Glutamatergic neuron (in vitro differentiated cells): ENCODE data around the gene PECR. TPM values are rescaled to one million over a fixed set of nuclear protein-coding genes. Genes with fewer than 3 reads are reported as not detected.
A peak's percentile ranks its signal among the peaks of the same experiment; 100 is the strongest.
"Not testable (repeated sequence)": the region's sequence is repeated elsewhere in the genome, so short reads cannot be mapped to it uniquely, and the experiment has no call there.

ENCODE experiments used
- DNase-seq: peaks from one replicate; pipeline ENCODE4 v3.0.0; 2022
- H3K27ac Mint-ChIP-seq: one replicate; pipeline ENCODE4 v1.8.0; 2020; ENCODE audit warnings: mild to moderate bottlenecking, mixed read lengths, inconsistent platforms; ENCODE audit not compliant: unreplicated experiment
- H3K27me3 Mint-ChIP-seq: one replicate; pipeline ENCODE4 v1.8.0; 2020; ENCODE audit warnings: mild to moderate bottlenecking, moderate library complexity, mixed read lengths, inconsistent platforms; ENCODE audit not compliant: unreplicated experiment
- H3K36me3 Mint-ChIP-seq: one replicate; pipeline ENCODE4 v1.8.0; 2020; ENCODE audit warnings: mild to moderate bottlenecking, mixed read lengths, inconsistent platforms; ENCODE audit not compliant: unreplicated experiment
- H3K4me1 Mint-ChIP-seq: one replicate; pipeline ENCODE4 v1.8.0; 2020; ENCODE audit warnings: mild to moderate bottlenecking, low read depth, mixed read lengths, inconsistent platforms; ENCODE audit not compliant: unreplicated experiment
- H3K4me3 Mint-ChIP-seq: one replicate; pipeline ENCODE4 v1.8.0; 2020; ENCODE audit warnings: mild to moderate bottlenecking, mixed read lengths, inconsistent platforms; ENCODE audit not compliant: unreplicated experiment
- H3K9me3 Mint-ChIP-seq: one replicate; pipeline ENCODE4 v1.8.0; 2020; ENCODE audit warnings: mild to moderate bottlenecking, moderate library complexity, mixed read lengths, inconsistent platforms; ENCODE audit not compliant: unreplicated experiment
- total RNA-seq: library from RNA; stranded (reverse); fragmentation: NEBNext Ultra II Directional; extraction: Animal tissue kit (Norgen Biotek cat#: 25700); gene quantifications from one replicate; pipeline ENCODE4 v1.2.1, GENCODE V29; 2021; ENCODE audit not compliant: unreplicated experiment
- TF ChIP-seq, protein P1 (sequence below): fragments of 200-600 bp; sonication (generic); IDR thresholded peaks from one replicate; pipeline ENCODE4 v1.5.0; 2021; ENCODE audit not compliant: partially characterized antibody, unreplicated experiment

The PECR gene
- total RNA-seq, 1 donor from 2014 or later: 33.0 TPM

GRCh38 chr2:216014006-216014405, 67.6 kb downstream of the PECR start:
- Mint-ChIP-seq H3K4me3 (peak overlapping the region; percentile 77), H3K9me3 (peaks cover 28% of the 10 kb centered on the region), H3K27ac (peak overlapping the region; percentile 90), H3K4me1 (peaks cover 39% of the 10 kb centered on the region), H3K27me3 (peaks cover 11% of the 10 kb centered on the region), H3K36me3 (peaks cover 4% of the 10 kb centered on the region)
- no peak for DNase-seq
- TF ChIP-seq, protein P1, sequence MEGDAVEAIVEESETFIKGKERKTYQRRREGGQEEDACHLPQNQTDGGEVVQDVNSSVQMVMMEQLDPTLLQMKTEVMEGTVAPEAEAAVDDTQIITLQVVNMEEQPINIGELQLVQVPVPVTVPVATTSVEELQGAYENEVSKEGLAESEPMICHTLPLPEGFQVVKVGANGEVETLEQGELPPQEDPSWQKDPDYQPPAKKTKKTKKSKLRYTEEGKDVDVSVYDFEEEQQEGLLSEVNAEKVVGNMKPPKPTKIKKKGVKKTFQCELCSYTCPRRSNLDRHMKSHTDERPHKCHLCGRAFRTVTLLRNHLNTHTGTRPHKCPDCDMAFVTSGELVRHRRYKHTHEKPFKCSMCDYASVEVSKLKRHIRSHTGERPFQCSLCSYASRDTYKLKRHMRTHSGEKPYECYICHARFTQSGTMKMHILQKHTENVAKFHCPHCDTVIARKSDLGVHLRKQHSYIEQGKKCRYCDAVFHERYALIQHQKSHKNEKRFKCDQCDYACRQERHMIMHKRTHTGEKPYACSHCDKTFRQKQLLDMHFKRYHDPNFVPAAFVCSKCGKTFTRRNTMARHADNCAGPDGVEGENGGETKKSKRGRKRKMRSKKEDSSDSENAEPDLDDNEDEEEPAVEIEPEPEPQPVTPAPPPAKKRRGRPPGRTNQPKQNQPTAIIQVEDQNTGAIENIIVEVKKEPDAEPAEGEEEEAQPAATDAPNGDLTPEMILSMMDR: no peak

- TF ChIP-seq, protein P1: peak; percentile 66
- Mint-ChIP-seq H3K27me3 (peaks cover 11% of the 10 kb centered on the region), H3K36me3 (peaks cover 4% of the 10 kb centered on the region), H3K4me1 (peaks cover 43% of the 10 kb centered on the region), H3K9me3 (peaks cover 28% of the 10 kb centered on the region), H3K27ac (peak within 1 kb of the TSS; percentile 90), H3K4me3 (peak within 1 kb of the TSS; percentile 95)
- DNase-seq: peak; percentile 91
Observed at GRCh38 chr2:216013080-216013909, 68.3 kb downstream of the PECR start, which contains the start of gene MREG. MREG (minus strand) TSS chr2:216013551; CDS start chr2:216013327, 224 bp downstream.

DNA sequence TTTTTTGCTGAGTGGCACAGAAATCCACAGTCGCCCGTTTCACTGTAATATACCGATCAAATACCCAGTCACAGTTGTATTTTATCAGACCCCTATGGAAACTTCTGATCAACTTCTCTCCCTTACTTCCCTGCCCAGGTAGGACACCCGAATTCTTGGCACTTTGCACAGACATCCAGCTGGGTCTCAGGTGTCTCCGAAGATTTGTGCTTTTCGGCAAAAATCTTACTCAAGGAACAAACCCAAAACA, 68.9 kb downstream of the PECR start:
- DNase-seq: no peak
- peaks cover 28% of the 10 kb centered on the region for H3K9me3 Mint-ChIP-seq
- H3K4me3 Mint-ChIP-seq: peak overlapping the region; percentile 95
- H3K36me3 Mint-ChIP-seq: peaks cover 4% of the 10 kb centered on the region
- peak overlapping the region; percentile 90 for H3K27ac Mint-ChIP-seq
- TF ChIP-seq, protein P1: no peak
- H3K27me3 Mint-ChIP-seq: peaks cover 11% of the 10 kb centered on the region
- H3K4me1 Mint-ChIP-seq: peaks cover 45% of the 10 kb centered on the region

- Mint-ChIP-seq H3K9me3 (peaks cover 25% of the 10 kb centered on the region), H3K36me3 (peaks cover 4% of the 10 kb centered on the region), H3K27me3 (peaks cover 11% of the 10 kb centered on the region), H3K4me3 (peak overlapping the region; percentile 95), H3K27ac (peak overlapping the region; percentile 90), H3K4me1 (peaks cover 43% of the 10 kb centered on the region)
- no peak for DNase-seq
- TF ChIP-seq, protein P1: no peak
Observed at GRCh38 chr2:216012133-216012829, 69.3 kb downstream of the PECR start.

GRCh38 chr2:216009215-216009614, 72.4 kb downstream of the PECR start:
- H3K27ac Mint-ChIP-seq, DNase-seq, H3K36me3 Mint-ChIP-seq, H3K4me3 Mint-ChIP-seq, H3K27me3 Mint-ChIP-seq, H3K9me3 Mint-ChIP-seq: not testable (repeated sequence)
- peaks cover 39% of the 10 kb centered on the region for H3K4me1 Mint-ChIP-seq
